Measurements from ENCODE around the gene RBBP9. TPM values are rescaled to one million over a fixed set of nuclear protein-coding genes. Genes with fewer than 3 reads are reported as not detected.

RBBP9 gene
- total and polyA plus RNA-seq, 2 experiments from 2014 or later: 8.0 to 22.5 TPM

DNA sequence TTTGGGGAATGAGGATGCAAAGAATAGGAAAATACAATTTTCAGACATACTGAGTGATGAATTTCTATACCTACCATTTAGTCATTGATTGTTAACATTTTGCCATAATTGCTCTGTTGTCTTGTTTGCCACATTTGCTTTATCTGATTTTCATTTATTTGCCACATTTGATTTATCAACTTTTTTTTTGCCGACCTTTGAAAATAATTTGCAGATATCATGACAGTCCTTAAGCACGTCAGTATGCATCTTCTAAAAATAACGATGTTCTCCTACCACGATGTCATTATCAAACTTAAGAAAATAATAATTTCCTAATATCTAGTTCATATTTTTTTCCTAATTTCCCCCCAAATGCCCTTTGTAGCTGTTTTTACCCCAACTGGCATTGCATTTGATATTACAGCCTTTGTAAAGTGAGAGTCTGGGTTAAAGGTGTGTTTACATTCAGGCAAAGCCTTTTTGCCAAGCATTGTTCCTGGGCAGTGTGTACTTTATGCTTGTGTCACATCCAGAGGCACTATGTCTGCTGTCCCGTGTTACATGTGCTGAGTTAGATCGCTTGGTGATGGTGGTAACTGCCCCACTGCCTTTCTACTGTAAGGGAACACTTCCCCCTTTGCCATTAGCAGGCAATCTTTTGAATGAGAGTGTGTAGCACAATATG is 37.1 kb upstream of the RBBP9 start:
- no peaks in the 10 kb centered on the region for H4K20me1 ChIP-seq (ENCODE audit: insufficient read depth, poor library complexity, severe bottlenecking)
- peaks cover 7% of the 10 kb centered on the region for H3K36me3 ChIP-seq (replicated peaks; ENCODE audit: insufficient read depth, low read depth)

DNA sequence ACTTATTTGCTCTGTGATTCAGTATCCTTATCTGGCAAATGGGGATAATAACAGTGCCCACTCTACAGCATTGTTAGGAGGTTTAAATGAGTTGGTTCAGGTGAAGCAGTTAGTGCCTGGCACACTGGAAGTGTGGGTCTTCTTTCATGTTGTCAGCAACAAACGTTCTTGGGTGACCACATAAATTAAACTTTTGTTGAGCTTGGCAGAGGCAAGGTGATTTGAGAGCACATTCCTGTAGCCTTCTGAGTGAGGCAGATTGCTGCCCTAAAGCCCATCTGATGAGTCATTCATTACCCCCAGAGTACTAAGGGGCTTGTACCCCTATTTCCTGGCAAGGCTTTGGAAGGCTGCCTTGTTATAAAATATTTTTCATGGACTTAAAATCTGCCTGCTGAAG is 36.5 kb upstream of the RBBP9 start:
- Histone ChIP-seq H3K27me3 (no peaks in the 10 kb centered on the region), H3K4me1 (ENCODE audit: insufficient read depth) (no peaks in the 10 kb centered on the region), H3K4me2 (no peak overlapping the region), H3K27ac (no peak overlapping the region), H3K9me2 (replicated peaks; ENCODE audit: insufficient read depth) (no peaks in the 10 kb centered on the region), H3K79me2 (no peaks in the 10 kb centered on the region), H4K20me1 (ENCODE audit: insufficient read depth, poor library complexity, severe bottlenecking) (no peaks in the 10 kb centered on the region), H2AFZ (no peak overlapping the region), H3K36me3 (replicated peaks; ENCODE audit: insufficient read depth, low read depth) (peaks cover 7% of the 10 kb centered on the region), H3K9me3 (ENCODE audit: low read depth) (no peaks in the 10 kb centered on the region), H3K4me3 (no peak overlapping the region)
- 82% methylated on average over 1 of the region's 1 CpG for WGBS (ENCODE audit: low lambda C conversion rate, missing lambda C conversion rate)
- TF ChIP-seq EZH2 (IDR thresholded peaks at IDR 0.05; ENCODE audit: borderline replicate concordance) (no peak), EZH2phosphoT487 (IDR thresholded peaks at IDR 0.05; ENCODE audit: low read depth, severe bottlenecking, unreplicated experiment) (no peak), CTCF (IDR thresholded peaks at IDR 0.05; ENCODE audit: poor library complexity) (no peak)
- DNase-seq (ENCODE audit: low spot score): no peak

More for the DNA sequence above, 37.1 kb upstream of the RBBP9 start:
- no peaks in the 10 kb centered on the region for H3K9me3 ChIP-seq (ENCODE audit: low read depth)
- no peaks in the 10 kb centered on the region for H3K79me2 ChIP-seq
- H3K4me1 ChIP-seq (ENCODE audit: insufficient read depth): no peaks in the 10 kb centered on the region
- no peak overlapping the region for H3K27ac ChIP-seq
- H3K27me3 ChIP-seq: no peaks in the 10 kb centered on the region
- TF ChIP-seq CTCF (IDR thresholded peaks at IDR 0.05; ENCODE audit: poor library complexity) (no peak), EZH2 (IDR thresholded peaks at IDR 0.05; ENCODE audit: borderline replicate concordance) (no peak), EZH2phosphoT487 (IDR thresholded peaks at IDR 0.05; ENCODE audit: low read depth, severe bottlenecking, unreplicated experiment) (no peak)
- no peak overlapping the region for H2AFZ ChIP-seq
- H3K4me2 ChIP-seq: no peak overlapping the region
- H3K4me3 ChIP-seq: no peak overlapping the region
- no peaks in the 10 kb centered on the region for H3K9me2 ChIP-seq (replicated peaks; ENCODE audit: insufficient read depth)
- no peak for DNase-seq (ENCODE audit: low spot score)
- 84% methylated on average over 6 of the region's 6 CpGs for WGBS (ENCODE audit: low lambda C conversion rate, missing lambda C conversion rate)

- Histone ChIP-seq H4K20me1 (ENCODE audit: insufficient read depth, poor library complexity, severe bottlenecking) (no peaks in the 10 kb centered on the region), H3K36me3 (replicated peaks; ENCODE audit: insufficient read depth, low read depth) (peaks cover 7% of the 10 kb centered on the region), H3K27ac (no peak overlapping the region), H3K9me3 (ENCODE audit: low read depth) (no peaks in the 10 kb centered on the region), H3K27me3 (no peaks in the 10 kb centered on the region), H3K9me2 (replicated peaks; ENCODE audit: insufficient read depth) (no peaks in the 10 kb centered on the region), H2AFZ (no peak overlapping the region), H3K4me3 (no peak overlapping the region), H3K79me2 (no peaks in the 10 kb centered on the region), H3K4me2 (no peak overlapping the region), H3K4me1 (ENCODE audit: insufficient read depth) (no peaks in the 10 kb centered on the region)
- TF ChIP-seq CTCF (IDR thresholded peaks at IDR 0.05; ENCODE audit: poor library complexity) (no peak), EZH2phosphoT487 (IDR thresholded peaks at IDR 0.05; ENCODE audit: low read depth, severe bottlenecking, unreplicated experiment) (no peak), EZH2 (IDR thresholded peaks at IDR 0.05; ENCODE audit: borderline replicate concordance) (no peak)
- 88% methylated on average over 6 of the region's 6 CpGs for WGBS (ENCODE audit: low lambda C conversion rate, missing lambda C conversion rate)
- no peak for DNase-seq (ENCODE audit: low spot score)
These were observed 35.6 kb upstream of the RBBP9 start for GRCh38 chr20:18532626-18533025.
